Activated CD4-positive, alpha-beta T cell treated with anti-CD3 and anti-CD28 coated beads for 4 hours (primary cell): ENCODE results near the gene PPFIA2.
"Not testable (repeated sequence)": the region's sequence is repeated elsewhere in the genome, so short reads cannot be mapped to it uniquely, and the experiment has no call there.

Experiments
- DNase-seq, 2 donors: peaks; one replicate each; pipeline ENCODE4 v3.0.0-alpha.2; 2020

PPFIA2 gene

GRCh38 chr12:81659310-81659709, 99.8 kb downstream of the PPFIA2 start:
- not testable (repeated sequence) for DNase-seq

- DNase-seq = no peak
Measured at GRCh38 chr12:81644503-81644902, 114.6 kb downstream of the PPFIA2 start.

- no peak for DNase-seq
Measured at GRCh38 chr12:81639196-81639595, 120.0 kb downstream of the PPFIA2 start.

DNA sequence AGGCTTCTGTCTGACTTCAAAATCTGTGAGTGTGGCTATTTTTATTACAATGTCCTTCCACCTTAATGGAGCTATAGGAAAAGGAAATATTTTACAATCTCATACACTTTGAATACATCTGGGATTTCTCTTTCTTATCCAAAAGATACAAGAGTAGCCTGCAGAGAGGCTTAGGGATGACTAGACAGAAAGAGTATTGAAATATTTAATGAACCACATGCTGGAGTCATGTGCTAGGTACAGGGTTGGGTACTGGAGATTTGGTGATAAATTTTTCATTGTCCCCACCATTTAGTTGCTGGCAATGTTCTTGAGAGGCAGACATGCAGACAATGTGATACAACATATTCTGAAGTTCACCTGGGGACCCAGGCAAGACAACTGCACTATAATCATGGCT, 126.0 kb downstream of the PPFIA2 start:
- no peak for DNase-seq

GRCh38 chr12:81627336-81628189, 131.6 kb downstream of the PPFIA2 start:
- DNase-seq = no peak

DNA sequence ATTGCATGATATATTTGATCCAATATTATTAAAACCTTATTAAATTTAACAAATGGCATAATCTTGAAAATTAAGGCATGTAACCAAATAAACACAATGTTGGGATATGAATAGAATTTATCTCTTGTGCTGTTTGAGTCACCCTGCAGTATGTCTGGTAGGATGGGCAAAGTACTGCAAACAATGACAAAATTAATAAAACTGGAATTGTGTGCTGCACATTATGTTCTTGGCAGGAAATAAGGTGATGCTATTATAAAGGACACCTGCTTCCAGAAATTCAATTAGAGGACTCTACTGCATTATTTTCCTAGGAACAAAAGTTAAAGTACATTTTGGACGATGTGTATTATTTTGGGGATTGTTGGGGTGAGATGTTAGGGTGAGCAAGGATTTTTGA, 132.7 kb downstream of the PPFIA2 start:
- DNase-seq = no peak

DNA sequence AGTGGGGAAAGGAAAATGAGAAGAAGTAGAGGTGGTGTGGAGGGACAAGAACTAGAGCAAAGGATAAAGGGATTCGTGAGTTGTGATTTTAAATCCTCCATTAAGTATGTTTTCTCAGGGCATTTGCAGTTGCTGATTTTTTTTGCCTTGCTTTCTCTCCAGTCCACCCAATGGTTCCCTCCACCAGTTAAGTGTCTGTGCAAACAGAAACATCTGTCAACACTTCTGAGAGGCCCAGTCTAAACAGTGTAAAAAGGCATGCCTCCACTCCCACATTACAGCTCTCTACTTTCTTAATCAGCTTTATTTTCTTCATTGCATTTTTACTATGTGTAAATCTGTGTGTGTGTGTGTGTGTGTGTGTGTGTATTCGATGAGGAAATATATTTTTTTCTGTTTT, 141.2 kb downstream of the PPFIA2 start:
- DNase-seq = no peak

GRCh38 chr12:81615026-81615588, 144.0 kb downstream of the PPFIA2 start:
- no peak for DNase-seq

DNA sequence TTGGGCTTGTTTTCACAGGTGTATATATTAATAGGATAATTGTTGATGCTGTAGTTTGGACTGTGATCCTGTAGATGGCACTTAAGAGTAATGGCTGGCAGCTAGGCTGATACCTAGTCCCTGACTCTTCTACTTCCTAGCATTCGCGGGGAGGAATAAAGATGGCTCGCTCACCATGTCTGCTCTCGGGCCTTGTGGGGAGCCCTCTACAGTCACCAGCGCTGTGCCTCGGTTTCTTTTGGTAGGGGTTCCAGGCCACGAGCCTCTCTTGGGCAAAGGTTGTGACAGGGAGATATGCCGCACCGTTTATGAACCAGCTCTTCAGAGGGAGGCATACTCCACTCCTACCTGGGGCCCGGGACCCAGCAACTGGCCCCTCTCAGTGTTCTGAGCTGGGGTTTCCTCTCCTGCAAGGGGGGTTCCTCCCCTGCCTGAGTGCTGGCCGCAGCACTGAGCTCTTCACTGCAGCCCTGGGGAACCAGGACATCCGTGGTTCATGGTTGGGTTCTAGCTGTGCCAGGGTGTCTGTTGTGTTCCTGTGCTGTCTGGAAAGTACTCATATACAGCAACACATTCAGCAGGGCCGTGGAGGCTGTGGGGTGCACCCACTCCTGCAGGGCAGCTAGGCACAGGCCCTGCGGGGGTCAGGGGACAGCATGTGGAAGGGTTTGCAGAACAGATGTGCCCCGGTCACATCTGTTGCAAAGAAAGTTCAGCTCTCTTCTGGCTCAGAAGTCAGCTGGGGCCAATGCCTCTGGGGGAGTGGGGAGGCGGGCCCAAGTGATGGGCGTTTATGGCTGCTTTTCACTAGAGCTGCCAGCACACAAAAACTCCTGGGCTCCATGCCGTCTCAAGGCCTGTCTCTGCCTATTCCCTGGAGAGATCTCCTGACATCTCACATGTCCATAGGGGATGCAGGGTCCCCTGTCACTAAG, 147.9 kb downstream of the PPFIA2 start:
- DNase-seq = no peak

GRCh38 chr12:81597928-81598604, 161.1 kb downstream of the PPFIA2 start:
- no peak for DNase-seq

DNA sequence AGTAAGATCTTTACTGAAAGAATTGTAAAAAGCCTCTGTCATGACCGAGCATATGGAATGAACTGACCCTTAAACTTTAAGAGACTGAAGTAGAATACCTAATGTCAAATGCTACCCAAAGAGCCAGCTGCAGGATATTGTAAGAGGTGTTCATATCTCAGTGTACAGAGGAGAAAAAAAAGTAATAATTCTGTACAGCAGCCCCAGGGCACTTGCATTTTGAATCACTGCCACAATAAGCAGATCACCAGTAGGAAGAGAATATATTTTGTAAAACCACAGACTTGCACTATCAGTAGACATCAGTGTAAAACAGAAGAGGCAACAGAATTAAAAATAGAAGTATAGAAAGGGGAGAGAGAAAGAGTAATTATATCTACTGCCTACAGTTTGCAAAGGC, 162.6 kb downstream of the PPFIA2 start:
- no peak for DNase-seq

GRCh38 chr12:81591256-81591655, 167.9 kb downstream of the PPFIA2 start:
- DNase-seq = no peak

DNA sequence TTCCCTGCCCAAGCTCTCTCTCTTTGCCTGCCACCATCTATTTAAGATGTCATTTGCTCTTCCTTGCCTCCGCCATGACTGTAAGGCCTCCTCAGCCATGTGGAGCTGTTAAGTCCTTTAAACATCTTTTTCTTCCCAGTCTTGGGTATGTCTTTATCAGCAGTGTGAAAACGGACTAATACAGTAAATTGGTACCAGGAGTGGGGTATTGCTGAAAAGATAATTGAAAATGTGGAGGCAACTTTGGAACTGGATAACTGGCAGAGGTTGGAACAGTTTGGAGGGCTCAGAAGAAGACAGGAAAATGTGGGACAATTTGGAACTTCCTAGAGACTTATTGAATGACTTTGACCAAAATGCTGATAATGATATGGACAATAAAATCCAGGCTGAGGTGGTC, 168.4 kb downstream of the PPFIA2 start:
- DNase-seq = not testable (repeated sequence)

GRCh38 chr12:81588235-81589008, 170.7 kb downstream of the PPFIA2 start:
- DNase-seq = no peak

DNA sequence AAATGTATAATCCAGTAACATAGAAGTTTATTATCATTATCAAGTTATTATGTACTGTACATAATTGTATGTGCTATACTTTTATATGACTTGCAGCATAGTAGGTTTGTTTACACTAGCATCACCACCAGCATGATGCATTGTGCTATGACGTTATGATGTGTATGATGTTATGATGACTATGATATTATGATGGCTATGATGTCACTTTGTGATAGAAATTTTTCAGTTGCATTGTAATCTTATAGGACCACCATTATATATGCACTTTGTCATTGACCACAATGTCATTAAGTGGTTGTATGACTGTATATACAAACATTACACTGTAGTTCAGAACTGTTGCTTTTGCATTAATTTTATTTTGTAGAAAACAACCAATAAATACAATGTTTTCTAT, 173.4 kb downstream of the PPFIA2 start:
- DNase-seq = no peak

GRCh38 chr12:81573228-81573627, 185.9 kb downstream of the PPFIA2 start:
- DNase-seq = no peak

DNA sequence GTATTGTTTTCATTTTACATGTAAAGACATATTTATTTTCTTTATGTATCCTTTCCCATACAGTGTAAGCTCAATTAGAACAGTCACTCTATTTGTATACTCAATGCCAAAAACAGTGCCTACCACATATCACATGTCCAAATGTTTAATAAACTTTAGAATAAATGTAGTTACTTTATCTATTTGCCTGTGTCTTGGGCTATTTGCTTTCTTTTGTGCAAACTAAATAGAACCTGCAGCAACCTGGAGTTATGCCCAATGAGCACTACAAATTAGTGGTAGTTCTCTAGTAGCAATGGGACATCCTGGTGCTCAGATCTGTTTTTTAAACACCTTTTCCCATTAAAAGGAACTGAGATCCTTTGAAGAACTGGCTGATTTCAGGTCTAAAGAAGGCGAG, 186.7 kb downstream of the PPFIA2 start:
- DNase-seq = no peak

DNA sequence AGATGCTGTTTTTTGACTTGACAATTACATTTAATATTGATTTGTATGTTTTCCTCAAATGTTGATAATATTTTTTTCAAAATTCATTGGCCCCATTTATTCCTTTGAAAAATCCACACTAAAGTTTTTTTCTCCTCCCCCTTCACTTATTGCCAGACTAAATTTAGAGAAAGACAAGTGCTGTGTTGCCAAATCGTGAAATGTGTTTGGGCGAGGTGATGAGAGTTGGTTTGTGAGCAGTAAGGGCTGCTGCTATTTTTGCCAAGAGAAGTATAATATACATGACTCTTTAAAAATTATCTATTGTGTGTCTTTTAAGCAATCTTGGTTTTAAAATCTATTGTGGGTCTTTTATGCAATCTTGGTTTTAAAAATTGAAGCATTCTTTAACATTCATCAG, 188.9 kb downstream of the PPFIA2 start:
- DNase-seq = no peak

- no peak for DNase-seq
Measured at GRCh38 chr12:81564237-81564636, 194.9 kb downstream of the PPFIA2 start.

- DNase-seq = no peak
Measured at GRCh38 chr12:81558031-81558430, 201.1 kb downstream of the PPFIA2 start.

- DNase-seq = no peak
Measured at GRCh38 chr12:81546811-81547210, 212.3 kb downstream of the PPFIA2 start.

DNA sequence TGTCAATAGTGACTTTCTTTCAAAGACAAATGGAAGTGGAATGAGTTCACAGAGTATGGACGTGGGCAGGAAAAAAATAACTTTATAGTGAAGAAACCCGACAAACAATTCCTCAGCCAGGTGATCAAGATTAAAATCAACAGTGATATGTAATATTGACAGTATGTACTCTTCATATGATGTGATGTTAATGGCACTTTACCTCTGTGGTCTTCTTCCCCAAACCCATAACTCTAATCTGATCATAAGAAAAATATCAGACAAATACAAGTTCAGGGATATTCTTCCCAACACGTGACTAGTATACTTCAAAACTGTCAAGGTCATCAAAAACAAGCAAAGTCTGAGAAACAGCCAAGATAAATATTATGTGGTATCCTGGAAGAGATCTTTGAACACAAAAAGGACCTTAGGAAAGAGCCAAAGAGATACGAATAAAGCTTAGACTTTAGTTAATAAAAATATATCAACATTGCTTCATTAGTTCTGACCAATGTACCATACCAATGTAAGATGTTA, 215.5 kb downstream of the PPFIA2 start:
- DNase-seq = no peak
